Muscle layer of colon (tissue), 2 donors: ENCODE data around the gene RGS16.

Source experiments
- H3K27ac ChIP-seq: one replicate; pipeline ENCODE4 v1.7.0; 2013; ENCODE audit warnings: low read depth, mild to moderate bottlenecking, low read length, moderate library complexity
- H3K27me3 ChIP-seq, 2 donors: one replicate each; pipeline ENCODE4 v1.7.0; 2013; ENCODE audit warnings: low read length in 2 of 2, mild to moderate bottlenecking in 2 of 2; ENCODE audit not compliant: insufficient read depth in 2 of 2, control insufficient read depth in 1 of 2
- H3K36me3 ChIP-seq: one replicate; pipeline ENCODE4 v1.7.0; 2013; ENCODE audit warnings: mild to moderate bottlenecking, low read length; ENCODE audit not compliant: insufficient read depth
- H3K4me1 ChIP-seq: one replicate; pipeline ENCODE4 v1.7.0; 2013; ENCODE audit warnings: mild to moderate bottlenecking, low read length; ENCODE audit not compliant: insufficient read depth
- H3K4me3 ChIP-seq, 2 donors: one replicate each; pipeline ENCODE4 v1.7.0; 2013; ENCODE audit warnings: low read length in 2 of 2, low read depth in 1 of 2, mild to moderate bottlenecking in 1 of 2, moderate library complexity in 1 of 2
- H3K9ac ChIP-seq: one replicate; pipeline ENCODE4 v1.7.0; 2013; ENCODE audit warnings: low read length
- H3K9me3 ChIP-seq: one replicate; pipeline ENCODE4 v1.7.0; 2013; ENCODE audit warnings: mild to moderate bottlenecking, low read length
- donor health status: abdominal sarcoma.
- donor health status: Adenocarcinoma of cecum.

Gene RGS16

GRCh38 chr1:182629080-182629479, 24.9 kb upstream of the RGS16 start:
- no peaks in the 10 kb centered on the region for H3K4me1 ChIP-seq
- no peaks in the 10 kb centered on the region for H3K27me3 ChIP-seq
- no peaks in the 10 kb centered on the region for H3K36me3 ChIP-seq
- no peaks in the 10 kb centered on the region for H3K9me3 ChIP-seq
- H3K9ac ChIP-seq = no peak overlapping the region
- no peak overlapping the region for H3K4me3 ChIP-seq
- no peak overlapping the region for H3K27ac ChIP-seq

DNA sequence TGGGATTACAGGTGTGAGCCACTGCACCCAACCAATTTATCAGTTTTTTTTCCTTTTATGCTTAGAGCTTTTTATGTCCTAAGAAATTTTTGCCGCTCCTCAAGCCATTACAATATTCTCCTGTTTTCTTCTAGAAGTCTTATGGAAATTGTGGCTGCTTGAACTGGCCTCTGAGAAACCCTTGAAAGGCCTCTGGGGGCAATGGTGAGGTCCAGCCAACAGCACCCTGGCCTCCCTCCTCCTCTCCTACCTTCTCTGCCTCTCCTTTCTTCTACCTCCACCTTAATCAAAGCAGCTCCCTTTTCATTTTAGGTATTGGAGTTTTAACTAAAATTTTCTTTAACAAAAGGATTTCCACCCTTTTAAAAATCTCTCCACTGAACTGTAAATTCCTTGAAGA, 24.5 kb upstream of the RGS16 start:
- no peak overlapping the region for H3K4me3 ChIP-seq
- H3K27ac ChIP-seq = no peak overlapping the region
- H3K27me3 ChIP-seq = no peaks in the 10 kb centered on the region
- no peak overlapping the region for H3K9ac ChIP-seq
- no peaks in the 10 kb centered on the region for H3K36me3 ChIP-seq
- no peaks in the 10 kb centered on the region for H3K9me3 ChIP-seq
- H3K4me1 ChIP-seq = no peaks in the 10 kb centered on the region

- no peaks in the 10 kb centered on the region for H3K4me1 ChIP-seq
These were observed 23.4 kb upstream of the RGS16 start for GRCh38 chr1:182627622-182628021.

DNA sequence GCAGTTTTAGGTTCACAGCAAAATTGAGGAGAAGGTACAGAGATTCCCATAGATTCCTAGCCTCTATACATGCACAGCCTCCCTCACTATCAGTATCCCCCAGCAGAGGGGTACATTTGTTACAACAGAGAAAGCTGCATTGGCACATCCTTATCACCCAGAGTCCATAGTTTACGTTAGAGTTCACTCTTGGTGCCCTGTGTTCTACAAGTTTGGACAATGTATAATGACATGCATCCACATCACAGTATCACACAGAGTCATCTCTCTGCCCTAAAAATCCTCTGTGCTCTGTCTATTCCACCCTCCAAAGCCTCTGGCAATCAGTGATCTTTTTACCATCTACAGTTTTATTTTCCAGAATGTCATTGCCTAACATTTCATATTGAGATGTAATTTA, 22.3 kb upstream of the RGS16 start:
- H3K4me1 ChIP-seq = no peaks in the 10 kb centered on the region

More at GRCh38 chr1:182627622-182628021, 23.4 kb upstream of the RGS16 start:
- Histone ChIP-seq H3K9ac (no peak overlapping the region), H3K27ac (no peak overlapping the region), H3K36me3 (no peaks in the 10 kb centered on the region), H3K9me3 (no peaks in the 10 kb centered on the region), H3K27me3 (no peaks in the 10 kb centered on the region), H3K4me3 (no peak overlapping the region)

GRCh38 chr1:182625719-182626504, 21.7 kb upstream of the RGS16 start:
- no peak overlapping the region for H3K9ac ChIP-seq
- no peak overlapping the region for H3K27ac ChIP-seq
- H3K4me3 ChIP-seq = no peak overlapping the region
- no peaks in the 10 kb centered on the region for H3K4me1 ChIP-seq
- H3K36me3 ChIP-seq = no peaks in the 10 kb centered on the region
- no peaks in the 10 kb centered on the region for H3K27me3 ChIP-seq
- no peaks in the 10 kb centered on the region for H3K9me3 ChIP-seq

More for the DNA sequence above, 22.3 kb upstream of the RGS16 start:
- Histone ChIP-seq H3K27me3 (no peaks in the 10 kb centered on the region), H3K4me3 (no peak overlapping the region), H3K9me3 (no peaks in the 10 kb centered on the region), H3K27ac (no peak overlapping the region), H3K9ac (no peak overlapping the region), H3K36me3 (no peaks in the 10 kb centered on the region)

DNA sequence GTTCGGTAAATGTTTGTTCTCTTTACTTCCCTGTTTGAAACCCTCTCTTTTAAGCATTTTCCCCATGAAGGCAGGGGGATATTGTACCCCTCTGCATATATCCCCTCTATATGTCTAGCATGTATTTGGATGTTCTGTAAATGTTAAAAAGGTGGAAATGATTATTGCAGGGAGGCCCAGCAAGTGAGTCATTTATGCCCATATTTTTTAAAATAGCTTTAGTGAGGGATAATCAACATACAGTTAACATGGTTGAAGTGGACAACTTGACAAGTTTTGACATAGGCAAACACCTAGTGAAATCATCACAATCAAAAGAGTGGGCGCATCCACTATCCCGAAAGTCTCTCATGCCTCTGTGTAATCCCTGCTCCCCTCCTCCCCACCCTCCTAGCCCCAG, 20.8 kb upstream of the RGS16 start:
- no peak overlapping the region for H3K9ac ChIP-seq
- no peak overlapping the region for H3K27ac ChIP-seq
- no peaks in the 10 kb centered on the region for H3K4me1 ChIP-seq

DNA sequence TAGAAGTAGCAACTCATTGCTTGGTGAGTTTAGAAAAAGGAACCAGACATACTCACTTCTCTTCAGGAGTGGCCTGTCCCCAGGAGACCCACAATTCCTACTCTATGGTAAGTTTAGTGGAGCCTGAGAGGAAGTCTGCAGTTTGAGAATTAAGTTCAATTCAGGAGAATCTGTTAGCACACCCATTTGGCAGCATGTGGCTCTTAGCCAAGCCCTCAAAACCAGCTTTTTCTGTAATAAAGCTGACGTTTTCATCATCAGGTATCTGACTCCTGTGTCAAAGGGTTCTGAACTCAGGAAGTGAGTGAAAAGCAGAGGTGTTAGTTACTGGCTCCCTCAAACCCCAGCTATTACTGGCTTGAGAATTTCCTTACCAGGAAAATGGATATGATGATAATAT, 20.4 kb upstream of the RGS16 start:
- Histone ChIP-seq H3K36me3 (no peaks in the 10 kb centered on the region), H3K4me3 (no peak overlapping the region), H3K27ac (no peak overlapping the region), H3K4me1 (no peaks in the 10 kb centered on the region), H3K9ac (no peak overlapping the region), H3K27me3 (no peaks in the 10 kb centered on the region), H3K9me3 (no peaks in the 10 kb centered on the region)

More for the DNA sequence above, 20.8 kb upstream of the RGS16 start:
- Histone ChIP-seq H3K27me3 (no peaks in the 10 kb centered on the region), H3K9me3 (no peaks in the 10 kb centered on the region), H3K36me3 (no peaks in the 10 kb centered on the region), H3K4me3 (no peak overlapping the region)

GRCh38 chr1:182622901-182623528, 18.8 kb upstream of the RGS16 start:
- Histone ChIP-seq H3K4me1 (no peaks in the 10 kb centered on the region), H3K4me3 (no peak overlapping the region), H3K9ac (no peak overlapping the region), H3K36me3 (no peaks in the 10 kb centered on the region), H3K27me3 (no peaks in the 10 kb centered on the region), H3K27ac (no peak overlapping the region), H3K9me3 (no peaks in the 10 kb centered on the region)

GRCh38 chr1:182621906-182622305, 17.7 kb upstream of the RGS16 start:
- Histone ChIP-seq H3K4me3 (no peak overlapping the region), H3K9me3 (no peaks in the 10 kb centered on the region), H3K27ac (no peak overlapping the region), H3K36me3 (no peaks in the 10 kb centered on the region), H3K4me1 (no peaks in the 10 kb centered on the region), H3K27me3 (no peaks in the 10 kb centered on the region), H3K9ac (no peak overlapping the region)

- peaks cover 6% of the 10 kb centered on the region for H3K4me1 ChIP-seq
These were observed 16.9 kb upstream of the RGS16 start for GRCh38 chr1:182620924-182621585.

GRCh38 chr1:182617734-182618351, 13.7 kb upstream of the RGS16 start:
- Histone ChIP-seq H3K9me3 (no peaks in the 10 kb centered on the region), H3K4me3 (no peak overlapping the region), H3K27ac (no peak overlapping the region), H3K27me3 (no peaks in the 10 kb centered on the region), H3K9ac (no peak overlapping the region), H3K36me3 (no peaks in the 10 kb centered on the region), H3K4me1 (peaks cover 18% of the 10 kb centered on the region)

More at GRCh38 chr1:182620924-182621585, 16.9 kb upstream of the RGS16 start:
- no peaks in the 10 kb centered on the region for H3K27me3 ChIP-seq
- H3K4me3 ChIP-seq = no peak overlapping the region
- H3K27ac ChIP-seq = no peak overlapping the region
- H3K9me3 ChIP-seq = no peaks in the 10 kb centered on the region
- no peaks in the 10 kb centered on the region for H3K36me3 ChIP-seq
- no peak overlapping the region for H3K9ac ChIP-seq
